ENCODE data around the gene CST4.

CST4 gene

GRCh38 chr20:23683807-23684206, 5.0 kb downstream of the CST4 start:
- DNase-seq (ENCODE audit: low read depth): no peak
- no peak overlapping the region for H3K4me3 ChIP-seq (ENCODE audit: low read depth, low read length)
- TF ChIP-seq, protein P1, sequence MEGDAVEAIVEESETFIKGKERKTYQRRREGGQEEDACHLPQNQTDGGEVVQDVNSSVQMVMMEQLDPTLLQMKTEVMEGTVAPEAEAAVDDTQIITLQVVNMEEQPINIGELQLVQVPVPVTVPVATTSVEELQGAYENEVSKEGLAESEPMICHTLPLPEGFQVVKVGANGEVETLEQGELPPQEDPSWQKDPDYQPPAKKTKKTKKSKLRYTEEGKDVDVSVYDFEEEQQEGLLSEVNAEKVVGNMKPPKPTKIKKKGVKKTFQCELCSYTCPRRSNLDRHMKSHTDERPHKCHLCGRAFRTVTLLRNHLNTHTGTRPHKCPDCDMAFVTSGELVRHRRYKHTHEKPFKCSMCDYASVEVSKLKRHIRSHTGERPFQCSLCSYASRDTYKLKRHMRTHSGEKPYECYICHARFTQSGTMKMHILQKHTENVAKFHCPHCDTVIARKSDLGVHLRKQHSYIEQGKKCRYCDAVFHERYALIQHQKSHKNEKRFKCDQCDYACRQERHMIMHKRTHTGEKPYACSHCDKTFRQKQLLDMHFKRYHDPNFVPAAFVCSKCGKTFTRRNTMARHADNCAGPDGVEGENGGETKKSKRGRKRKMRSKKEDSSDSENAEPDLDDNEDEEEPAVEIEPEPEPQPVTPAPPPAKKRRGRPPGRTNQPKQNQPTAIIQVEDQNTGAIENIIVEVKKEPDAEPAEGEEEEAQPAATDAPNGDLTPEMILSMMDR (conservative IDR thresholded peaks at IDR 0.05; ENCODE audit: low read depth, low read length): no peak

- DNase-seq (ENCODE audit: low read depth): no peak
Measured at GRCh38 chr20:23683281-23683680, 5.6 kb downstream of the CST4 start.

GRCh38 chr20:23680146-23680545, 8.7 kb downstream of the CST4 start:
- no peak overlapping the region for H3K4me3 ChIP-seq (ENCODE audit: low read depth, low read length)
- TF ChIP-seq, protein P1 (conservative IDR thresholded peaks at IDR 0.05; ENCODE audit: low read depth, low read length): no peak
- DNase-seq (ENCODE audit: low read depth): no peak

More at GRCh38 chr20:23683281-23683680, 5.6 kb downstream of the CST4 start:
- TF ChIP-seq, protein P1 (conservative IDR thresholded peaks at IDR 0.05; ENCODE audit: low read depth, low read length): no peak
- no peak overlapping the region for H3K4me3 ChIP-seq (ENCODE audit: low read depth, low read length)

- TF ChIP-seq, protein P1 (conservative IDR thresholded peaks at IDR 0.05; ENCODE audit: low read depth, low read length): no peak
- DNase-seq (ENCODE audit: low read depth): no peak
- H3K4me3 ChIP-seq (ENCODE audit: low read depth, low read length): no peak overlapping the region
Measured at GRCh38 chr20:23679133-23680092, 9.4 kb downstream of the CST4 start.

DNA sequence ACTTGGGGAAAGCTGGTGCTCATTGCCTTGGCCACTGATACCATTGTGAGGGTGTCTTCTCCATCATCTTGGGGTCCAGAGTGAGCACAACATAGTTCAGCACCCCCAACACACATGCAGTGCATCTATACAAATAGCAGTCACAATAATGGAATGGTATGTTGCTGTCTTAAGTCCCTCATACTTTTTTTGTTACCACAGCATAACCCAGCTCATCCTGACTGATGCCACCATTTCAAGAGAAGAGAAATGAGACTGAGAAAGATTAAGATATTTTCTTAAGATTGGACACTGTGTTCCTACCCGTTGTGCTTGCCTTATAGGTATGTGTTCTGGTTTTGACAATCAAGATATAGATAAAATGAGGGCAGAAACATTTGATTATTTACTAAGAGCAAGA, 15.6 kb downstream of the CST4 start:
- no peak for DNase-seq (ENCODE audit: low read depth)
- H3K4me3 ChIP-seq (ENCODE audit: low read depth, low read length): no peak overlapping the region
- TF ChIP-seq, protein P1 (conservative IDR thresholded peaks at IDR 0.05; ENCODE audit: low read depth, low read length): no peak

- no peak overlapping the region for H3K4me3 ChIP-seq (ENCODE audit: low read depth, low read length)
- TF ChIP-seq, protein P1 (conservative IDR thresholded peaks at IDR 0.05; ENCODE audit: low read depth, low read length): no peak
- no peak for DNase-seq (ENCODE audit: low read depth)
Measured at GRCh38 chr20:23672158-23672557, 16.7 kb downstream of the CST4 start.

DNA sequence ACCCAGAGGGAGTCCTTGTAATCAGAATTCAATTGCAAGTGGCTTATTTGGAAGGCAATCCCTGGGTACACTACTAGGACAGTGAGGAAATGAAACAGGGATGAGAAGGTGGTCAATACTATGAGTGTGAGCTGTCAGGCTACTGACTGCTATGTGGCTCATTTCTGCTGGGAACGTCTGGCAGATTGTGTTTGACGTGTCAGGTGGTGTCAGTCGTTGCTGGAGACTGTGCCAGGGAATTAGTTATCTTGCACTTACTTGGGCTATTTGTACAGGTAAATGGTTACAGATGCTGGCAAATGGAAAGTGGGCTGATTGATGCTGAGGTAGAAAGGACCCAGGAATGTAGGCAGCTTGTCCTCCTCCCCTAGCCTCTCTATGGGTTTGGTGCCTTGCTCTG, 17.4 kb downstream of the CST4 start:
- TF ChIP-seq, protein P1 (conservative IDR thresholded peaks at IDR 0.05; ENCODE audit: low read depth, low read length): no peak
- DNase-seq (ENCODE audit: low read depth): no peak
- no peak overlapping the region for H3K4me3 ChIP-seq (ENCODE audit: low read depth, low read length)

Data from choroid plexus epithelial cell (primary cell).